IMR-90 (cell line): ENCODE measurements around the gene ZSWIM5. TPM values are rescaled to one million over a fixed set of nuclear protein-coding genes. Genes with fewer than 3 reads are reported as not detected.

Experiments used
- ATAC-seq: fragments of 200-7000 bp; cut with Tn5 transposase; 2 replicates; pipeline ENCODE4 v1.9.1; 2020; ENCODE audit warnings: low read depth, mild to moderate bottlenecking, moderate library complexity
- BruUV-seq: library from RNA; stranded (reverse); fragments of 400-500 nt; replicated peaks from 2 replicates; lab custom pipeline; 2021; lab: Mats Ljungman, UMichigan
- CTCF ChIA-PET: fragments of 300-600 bp; formaldehyde crosslinking; extraction: SDS; loops from one replicate; lab custom pipeline; 2021; ENCODE audit warnings: antibody characterized with exemption; lab: Yijun Ruan, JAX
- POLR2A ChIA-PET: fragments of 300-600 bp; sonication (Branson Sonifier 250); formaldehyde crosslinking; loops from one replicate; lab custom pipeline; 2022; ENCODE audit warnings: antibody characterized with exemption; ENCODE audit not compliant: unreplicated experiment; lab: Charles Lee
- DNase-seq: peaks from one replicate; pipeline ENCODE4 v3.0.0; 2013
- H2AFZ ChIP-seq: replicated peaks from 2 replicates; pipeline ENCODE3; 2013; ENCODE audit warnings: low read length, mild to moderate bottlenecking; ENCODE audit not compliant: poor library complexity
- H2AK5ac ChIP-seq: 2 replicates; pipeline ENCODE4 v1.6.1; 2013; ENCODE audit warnings: low read depth, low read length, inconsistent platforms
- H2AK9ac ChIP-seq: replicated peaks from 2 replicates; pipeline ENCODE3; 2013; ENCODE audit warnings: mild to moderate bottlenecking, low read depth, low read length, moderate library complexity; ENCODE audit not compliant: poor library complexity
- H2BK120ac ChIP-seq: 2 replicates; pipeline ENCODE4 v1.6.1; 2013; ENCODE audit warnings: low read depth, low read length, inconsistent platforms
- H2BK15ac ChIP-seq: 3 replicates; pipeline ENCODE4 v1.6.1; 2013; ENCODE audit warnings: low read depth, low read length, inconsistent platforms
- H2BK20ac ChIP-seq: 2 replicates; pipeline ENCODE4 v1.6.1; 2013; ENCODE audit warnings: low read depth, mild to moderate bottlenecking, inconsistent platforms, low read length, moderate library complexity
- H2BK5ac ChIP-seq: 2 replicates; pipeline ENCODE4 v1.6.1; 2013; ENCODE audit warnings: mild to moderate bottlenecking, low read depth, low read length, inconsistent platforms; ENCODE audit not compliant: poor library complexity, severe bottlenecking
- H3K14ac ChIP-seq: replicated peaks from 2 replicates; pipeline ENCODE4 v1.6.1; 2013; ENCODE audit warnings: low read depth, low read length, inconsistent platforms
- H3K18ac ChIP-seq: 2 replicates; pipeline ENCODE4 v1.6.1; 2013; ENCODE audit warnings: low read depth, low read length, control low read depth
- H3K23ac ChIP-seq: 2 replicates; pipeline ENCODE4 v1.6.1; 2013; ENCODE audit warnings: low read depth, low read length, inconsistent platforms
- H3K27ac ChIP-seq: 2 replicates; pipeline ENCODE4 v1.5.1; 2013; ENCODE audit warnings: mild to moderate bottlenecking, control low read depth, low read length; ENCODE audit not compliant: insufficient read depth
- H3K27me3 ChIP-seq: 2 replicates; pipeline ENCODE4 v1.6.1; 2013; ENCODE audit warnings: low read length; ENCODE audit not compliant: control insufficient read depth, insufficient read depth
- H3K36me3 ChIP-seq: 2 replicates; pipeline ENCODE4 v1.6.1; 2013; ENCODE audit warnings: low read length, mixed read lengths; ENCODE audit not compliant: control insufficient read depth, insufficient read depth
- H3K4ac ChIP-seq: 2 replicates; pipeline ENCODE4 v1.6.1; 2013; ENCODE audit warnings: low read depth, low read length, inconsistent platforms
- H3K4me1 ChIP-seq: 2 replicates; pipeline ENCODE4 v1.6.1; 2013; ENCODE audit warnings: low read length, mixed read lengths; ENCODE audit not compliant: control insufficient read depth, insufficient read depth
- H3K4me2 ChIP-seq: 2 replicates; pipeline ENCODE4 v1.6.1; 2013; ENCODE audit warnings: low read depth, mild to moderate bottlenecking, control low read depth, low read length, moderate library complexity
- H3K4me3 ChIP-seq: 2 replicates; pipeline ENCODE4 v1.5.1; 2013; ENCODE audit warnings: low read depth, mild to moderate bottlenecking, control low read depth, low read length, moderate library complexity; ENCODE audit not compliant: insufficient read depth
- H3K56ac ChIP-seq: 2 replicates; pipeline ENCODE4 v1.6.1; 2013; ENCODE audit warnings: low read length, inconsistent platforms; ENCODE audit not compliant: insufficient read depth; ENCODE audit errors: extremely low read depth
- H3K79me1 ChIP-seq, 2 experiments: 2 replicates each; pipeline ENCODE4 v1.6.1; 2013; ENCODE audit warnings: low read length in 2 of 2, inconsistent platforms in 1 of 2, low read depth in 1 of 2
- H3K9ac ChIP-seq: 2 replicates; pipeline ENCODE4 v1.6.1; 2013; ENCODE audit warnings: low read depth, low read length, control low read depth
- H3K9me1 ChIP-seq: 2 replicates; pipeline ENCODE4 v1.6.1; 2013; ENCODE audit warnings: low read length, inconsistent platforms; ENCODE audit not compliant: insufficient read depth
- H3K9me3 ChIP-seq: 2 replicates; pipeline ENCODE4 v1.6.1; 2013; ENCODE audit warnings: low read length; ENCODE audit not compliant: control insufficient read depth, insufficient read depth
- H4K20me1 ChIP-seq: 2 replicates; pipeline ENCODE4 v1.6.1; 2013; ENCODE audit warnings: low read length, inconsistent platforms; ENCODE audit not compliant: insufficient read depth
- H4K5ac ChIP-seq: 2 replicates; pipeline ENCODE4 v1.6.1; 2013; ENCODE audit warnings: mild to moderate bottlenecking, low read depth, low read length, control low read depth
- H4K8ac ChIP-seq, 2 experiments: 2 replicates each; pipeline ENCODE4 v1.6.1; 2013; ENCODE audit warnings: low read depth in 2 of 2, low read length in 2 of 2, control low read depth in 1 of 2, inconsistent platforms in 1 of 2
- H4K91ac ChIP-seq: 2 replicates; pipeline ENCODE4 v1.6.1; 2013; ENCODE audit warnings: low read depth, low read length, inconsistent platforms; ENCODE audit not compliant: insufficient read depth
- BHLHE40 ChIP-seq: fragments of 150-350 bp; IDR thresholded peaks from 2 replicates; pipeline ENCODE4 v1.6.1; 2016; ENCODE audit warnings: mild to moderate bottlenecking, low read depth, low read length
- CHD1 ChIP-seq: IDR thresholded peaks from 2 replicates; pipeline ENCODE4 v1.6.1; 2012; ENCODE audit warnings: low read depth, low read length, improper control_type of control experiment
- MAFK ChIP-seq: IDR thresholded peaks from 2 replicates; pipeline ENCODE4 v1.6.1; 2012; ENCODE audit warnings: low read depth, low read length, improper control_type of control experiment
- MAZ ChIP-seq: IDR thresholded peaks from 2 replicates; pipeline ENCODE4 v1.6.1; 2012; ENCODE audit warnings: low read depth, mild to moderate bottlenecking, low read length, improper control_type of control experiment, moderate library complexity, borderline replicate concordance
- MXI1 ChIP-seq: IDR thresholded peaks from 2 replicates; pipeline ENCODE4 v1.6.1; 2012; ENCODE audit warnings: low read depth, mild to moderate bottlenecking, low read length, moderate library complexity, borderline replicate concordance
- NFE2L2 ChIP-seq: fragments of 150-350 bp; IDR thresholded peaks from 2 replicates; pipeline ENCODE4 v1.6.1; 2016; ENCODE audit warnings: low read depth, mild to moderate bottlenecking, low read length
- POLR2A ChIP-seq: IDR thresholded peaks from 2 replicates; pipeline ENCODE4 v1.6.1; 2012; ENCODE audit warnings: mild to moderate bottlenecking, low read depth, low read length
- RAD21 ChIP-seq: IDR thresholded peaks from 2 replicates; pipeline ENCODE4 v1.6.1; 2012; ENCODE audit warnings: low read length, improper control_type of control experiment
- RCOR1 ChIP-seq: IDR thresholded peaks from 2 replicates; pipeline ENCODE4 v1.6.1; 2012; ENCODE audit warnings: mild to moderate bottlenecking, low read length, improper control_type of control experiment; ENCODE audit not compliant: insufficient replicate concordance
- RFX5 ChIP-seq: IDR thresholded peaks from 2 replicates; pipeline ENCODE4 v1.8.0; 2012; ENCODE audit warnings: low read depth, mild to moderate bottlenecking, low read length, moderate library complexity
- SMC3 ChIP-seq: fragments of 150-350 bp; IDR thresholded peaks from 2 replicates; pipeline ENCODE4 v1.6.1; 2016; ENCODE audit warnings: low read depth, mild to moderate bottlenecking, antibody characterized with exemption, low read length, moderate library complexity
- WGBS, 2 experiments: methylation state at CpG; one replicate each; pipeline versions ENCODE4 v1.1.5 to v1.1.7; 2013; ENCODE audit warnings: missing lambda C conversion rate in 2 of 2; ENCODE audit not compliant: insufficient read length in 1 of 2; ENCODE audit errors: extremely low coverage in 2 of 2; 5-methylcytosine and 5-hydroxymethylcytosine counted together
- dilution Hi-C: fragments of 300-500 bp; cut with HindIII; formaldehyde crosslinking; loops from one replicate; pipeline ENCODE4 v1.14.3; 2018; ENCODE audit warnings: low sequenced_read_pairs; ENCODE audit not compliant: unreplicated experiment
- in situ Hi-C: fragments of 300-500 bp; cut with MboI; formaldehyde crosslinking; loops from 3 replicates; pipeline ENCODE4 v1.14.3; 2019; ENCODE audit warnings: low sequenced_read_pairs, inconsistent platforms, mixed read lengths
- intact Hi-C: fragments of 100-400 bp; cut with micrococcal nuclease; formaldehyde crosslinking; loops from 2 replicates; pipeline ENCODE4 v1.10.0; 2022
- polyA plus RNA-seq, 3 experiments: library from polyadenylated mRNA; depleted of rRNA; stranded (reverse); fragments of >200 nt; gene quantifications; 2 replicates each; pipeline ENCODE4 v1.2.3, GENCODE V29; 2012; ENCODE audit warnings: low replicate concordance in 1 of 3
- total RNA-seq: library from RNA; depleted of rRNA; stranded (reverse); fragments of >200 nt; gene quantifications from 2 replicates; pipeline ENCODE4 v1.2.3, GENCODE V29; 2012

The ZSWIM5 gene
- total and polyA plus RNA-seq, 2 of the 4 experiments (the other 2 are of a cell fraction) = under 0.01 to 0.03 TPM

DNA sequence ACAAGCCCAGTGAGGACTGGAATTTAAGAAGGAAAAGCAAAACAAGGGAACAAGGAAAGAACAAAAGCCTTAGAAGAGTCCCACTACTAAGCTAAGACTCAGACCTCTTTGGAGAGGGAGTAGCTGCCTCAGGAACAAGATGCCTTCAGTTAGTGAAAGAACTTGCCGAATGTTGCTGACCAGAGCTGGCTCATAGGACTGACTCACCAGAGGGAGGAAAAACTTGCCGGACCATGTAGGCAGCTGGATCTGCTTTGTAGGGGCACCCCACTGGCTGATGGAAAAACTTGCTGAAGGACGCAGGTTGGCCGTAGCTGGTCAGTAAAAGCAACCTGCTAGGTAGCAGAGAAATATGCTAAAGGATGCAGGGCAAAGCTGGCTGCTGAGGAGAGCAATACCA is 15.3 kb upstream of the ZSWIM5 start:
- Histone ChIP-seq H3K36me3 (no peaks in the 10 kb centered on the region), H3K14ac (no peak overlapping the region), H3K23ac (no peak overlapping the region), H2AK9ac (no peak overlapping the region), H4K5ac (no peak overlapping the region), H2AFZ (no peak overlapping the region), H3K27ac (no peak overlapping the region), H3K4ac (no peak overlapping the region), H3K79me1 (no peaks in the 10 kb centered on the region), H3K27me3 (peaks cover 10% of the 10 kb centered on the region), H3K4me2 (no peak overlapping the region), H2AK5ac (no peak overlapping the region), H2BK20ac (no peak overlapping the region), H3K56ac (no peak overlapping the region), H4K20me1 (no peaks in the 10 kb centered on the region), H3K4me1 (no peaks in the 10 kb centered on the region), H3K18ac (no peak overlapping the region), H2BK120ac (no peak overlapping the region), H3K9me3 (no peaks in the 10 kb centered on the region), H3K9me1 (no peaks in the 10 kb centered on the region), H4K91ac (no peak overlapping the region), H2BK5ac (no peak overlapping the region), H2BK15ac (no peak overlapping the region), H3K9ac (no peak overlapping the region), H4K8ac (no peak overlapping the region), H3K4me3 (no peak overlapping the region)
- dilution Hi-C loops = no loop called here
- BruUV-seq = no TSS peak
- ChIA-PET POLR2A (no interaction called here), CTCF (no interaction called here)
- TF ChIP-seq POLR2A (no peak), BHLHE40 (no peak), MAZ (no peak), SMC3 (no peak), RCOR1 (no peak), CHD1 (no peak), MXI1 (no peak), RFX5 (no peak), MAFK (no peak), RAD21 (no peak), NFE2L2 (no peak)
- DNase-seq = no peak
- WGBS, 2 experiments = 83% methylated on average over 4 of the region's 4 CpGs; no CpG with 5 or more reads in 1 of the 2 experiments
- intact Hi-C loops = no loop called here
- no peak for ATAC-seq
- in situ Hi-C loops = no loop called here
